Measurements from ENCODE around the gene CRHR1.

GRCh38 chr17:45735488-45735887, 48.6 kb upstream of the CRHR1 start:
- TF ChIP-seq POLR2AphosphoS5 (IDR thresholded peaks at IDR 0.05; ENCODE audit: low read depth, low read length) (no peak), REST (IDR thresholded peaks at IDR 0.05; ENCODE audit: insufficient read depth in 1 of 2, low read depth in 2 of 2, low read length in 1 of 2) (no peak), TCF7L2 (IDR thresholded peaks at IDR 0.05; ENCODE audit: low read depth, low read length) (no peak), SIN3A (IDR thresholded peaks at IDR 0.05; ENCODE audit: borderline replicate concordance, insufficient read depth, low read depth, low read length) (no peak)
- TF ChIP-seq, protein P1, sequence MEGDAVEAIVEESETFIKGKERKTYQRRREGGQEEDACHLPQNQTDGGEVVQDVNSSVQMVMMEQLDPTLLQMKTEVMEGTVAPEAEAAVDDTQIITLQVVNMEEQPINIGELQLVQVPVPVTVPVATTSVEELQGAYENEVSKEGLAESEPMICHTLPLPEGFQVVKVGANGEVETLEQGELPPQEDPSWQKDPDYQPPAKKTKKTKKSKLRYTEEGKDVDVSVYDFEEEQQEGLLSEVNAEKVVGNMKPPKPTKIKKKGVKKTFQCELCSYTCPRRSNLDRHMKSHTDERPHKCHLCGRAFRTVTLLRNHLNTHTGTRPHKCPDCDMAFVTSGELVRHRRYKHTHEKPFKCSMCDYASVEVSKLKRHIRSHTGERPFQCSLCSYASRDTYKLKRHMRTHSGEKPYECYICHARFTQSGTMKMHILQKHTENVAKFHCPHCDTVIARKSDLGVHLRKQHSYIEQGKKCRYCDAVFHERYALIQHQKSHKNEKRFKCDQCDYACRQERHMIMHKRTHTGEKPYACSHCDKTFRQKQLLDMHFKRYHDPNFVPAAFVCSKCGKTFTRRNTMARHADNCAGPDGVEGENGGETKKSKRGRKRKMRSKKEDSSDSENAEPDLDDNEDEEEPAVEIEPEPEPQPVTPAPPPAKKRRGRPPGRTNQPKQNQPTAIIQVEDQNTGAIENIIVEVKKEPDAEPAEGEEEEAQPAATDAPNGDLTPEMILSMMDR (IDR thresholded peaks at IDR 0.05), result no peak

All from Panc1 (cell line).